Osteoblast (primary cell): ENCODE measurements around the gene GABPB1. TPM values are rescaled to one million over a fixed set of nuclear protein-coding genes. Genes with fewer than 3 reads are reported as not detected.

Experiments
- DNase-seq: peaks from one replicate; pipeline ENCODE4 v3.0.0; 2011; ENCODE audit warnings: low spot score, mixed read lengths; ENCODE audit not compliant: insufficient read length; ENCODE audit errors: missing footprints
- H2AFZ ChIP-seq: 2 replicates; pipeline ENCODE4 v1.6.0; 2011; ENCODE audit warnings: mild to moderate bottlenecking, low read length
- H3K27ac ChIP-seq: 2 replicates; pipeline ENCODE4 v1.5.1; 2011; ENCODE audit warnings: mild to moderate bottlenecking, low read depth, low read length, moderate library complexity
- H3K27me3 ChIP-seq: 2 replicates; pipeline ENCODE4 v1.6.0; 2012; ENCODE audit warnings: mild to moderate bottlenecking, control low read depth, inconsistent platforms, low read length, moderate library complexity; ENCODE audit not compliant: insufficient read depth
- H3K36me3 ChIP-seq: 2 replicates; pipeline ENCODE4 v1.5.1; 2011; ENCODE audit warnings: mild to moderate bottlenecking, low read length, control low read depth, moderate library complexity; ENCODE audit not compliant: insufficient read depth
- H3K4me1 ChIP-seq: 2 replicates; pipeline ENCODE4 v1.5.1; 2011; ENCODE audit warnings: mild to moderate bottlenecking, low read length, control low read depth, moderate library complexity; ENCODE audit not compliant: insufficient read depth
- H3K4me2 ChIP-seq: 2 replicates; pipeline ENCODE4 v1.6.0; 2011; ENCODE audit warnings: mild to moderate bottlenecking, low read length; ENCODE audit not compliant: insufficient read depth
- H3K4me3 ChIP-seq: fragments of 200-600 bp; sonication (generic); 3 replicates; pipeline ENCODE4 v1.5.1; 2012; ENCODE audit warnings: mild to moderate bottlenecking, low read length, inconsistent platforms; ENCODE audit not compliant: insufficient read depth
- H3K79me2 ChIP-seq: 2 replicates; pipeline ENCODE4 v1.6.0; 2012; ENCODE audit warnings: mild to moderate bottlenecking, low read length, control low read depth, inconsistent platforms; ENCODE audit not compliant: insufficient read depth
- H3K9me3 ChIP-seq: 2 replicates; pipeline ENCODE4 v1.5.1; 2011; ENCODE audit warnings: low read depth, low read length, control low read depth
- H4K20me1 ChIP-seq: 2 replicates; pipeline ENCODE4 v1.6.0; 2012; ENCODE audit warnings: mild to moderate bottlenecking, low read length, control low read depth; ENCODE audit not compliant: insufficient read depth
- CTCF ChIP-seq: IDR thresholded peaks from 2 replicates; pipeline ENCODE4 v1.5.1; 2011; ENCODE audit warnings: mild to moderate bottlenecking, low read depth, low read length, moderate library complexity; ENCODE audit errors: extremely low read depth
- total RNA-seq: library from RNA; depleted of rRNA; stranded (reverse); fragments of >200 nt; gene quantifications from 2 replicates; pipeline ENCODE4 v1.2.3, GENCODE V29; 2012

GABPB1 gene
- total RNA-seq, 1 donor: 44.9 TPM

DNA sequence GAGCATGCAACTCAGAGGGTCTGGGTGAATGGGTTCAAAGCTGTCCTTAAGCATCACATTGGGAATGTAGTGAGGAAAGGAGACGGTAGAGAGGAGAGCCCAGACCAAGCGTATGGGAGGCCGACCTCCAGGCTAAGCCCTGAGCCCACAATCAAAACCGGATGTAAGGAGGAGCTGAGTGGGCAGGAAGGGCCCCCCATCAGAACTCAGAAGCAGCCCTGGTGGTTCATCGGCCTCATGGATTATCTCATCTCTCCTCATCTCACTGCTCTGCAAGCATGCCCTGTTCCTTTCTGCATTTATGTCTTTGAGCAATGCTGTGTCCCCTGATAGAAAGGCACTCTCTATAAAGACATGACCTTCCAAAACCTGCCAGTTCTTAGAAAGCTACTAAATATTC lies 95.7 kb downstream of the GABPB1 start:
- peaks cover 13% of the 10 kb centered on the region for H3K27me3 ChIP-seq
- peaks cover 3% of the 10 kb centered on the region for H3K4me1 ChIP-seq
- no peak overlapping the region for H3K4me2 ChIP-seq
- H3K27ac ChIP-seq: no peak overlapping the region
- H4K20me1 ChIP-seq: no peaks in the 10 kb centered on the region
- no peak for DNase-seq
- no peaks in the 10 kb centered on the region for H3K36me3 ChIP-seq
- no peaks in the 10 kb centered on the region for H3K79me2 ChIP-seq
- no peaks in the 10 kb centered on the region for H3K9me3 ChIP-seq
- H3K4me3 ChIP-seq: no peak overlapping the region
- no peak for TF ChIP-seq CTCF
- no peak overlapping the region for H2AFZ ChIP-seq

DNA sequence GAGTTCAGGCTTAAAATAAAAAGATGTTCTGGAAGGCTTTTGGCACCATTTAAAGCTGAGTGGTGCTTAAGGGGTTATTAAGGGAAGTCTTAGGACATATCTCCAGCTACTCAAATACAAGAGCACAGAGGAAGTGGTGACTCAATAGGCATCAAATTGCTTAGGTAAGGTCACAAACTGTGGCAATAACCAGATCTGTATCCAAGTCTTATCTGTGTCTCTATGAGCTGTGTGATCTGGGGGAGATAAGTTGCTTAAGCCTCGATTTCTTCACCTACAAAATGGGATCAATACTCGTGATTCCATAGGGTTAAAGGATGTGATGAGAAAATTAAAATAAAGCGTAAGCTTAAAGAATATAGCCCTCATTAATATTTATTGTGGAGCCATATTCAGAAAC lies 97.1 kb downstream of the GABPB1 start:
- Histone ChIP-seq H3K4me2 (no peak overlapping the region), H3K27ac (no peak overlapping the region), H3K36me3 (no peaks in the 10 kb centered on the region), H3K27me3 (peaks cover 18% of the 10 kb centered on the region), H3K79me2 (no peaks in the 10 kb centered on the region), H3K4me1 (peaks cover 3% of the 10 kb centered on the region), H2AFZ (no peak overlapping the region), H3K9me3 (no peaks in the 10 kb centered on the region), H3K4me3 (no peak overlapping the region), H4K20me1 (no peaks in the 10 kb centered on the region)
- DNase-seq: peak; percentile 51
- TF ChIP-seq CTCF: no peak

DNA sequence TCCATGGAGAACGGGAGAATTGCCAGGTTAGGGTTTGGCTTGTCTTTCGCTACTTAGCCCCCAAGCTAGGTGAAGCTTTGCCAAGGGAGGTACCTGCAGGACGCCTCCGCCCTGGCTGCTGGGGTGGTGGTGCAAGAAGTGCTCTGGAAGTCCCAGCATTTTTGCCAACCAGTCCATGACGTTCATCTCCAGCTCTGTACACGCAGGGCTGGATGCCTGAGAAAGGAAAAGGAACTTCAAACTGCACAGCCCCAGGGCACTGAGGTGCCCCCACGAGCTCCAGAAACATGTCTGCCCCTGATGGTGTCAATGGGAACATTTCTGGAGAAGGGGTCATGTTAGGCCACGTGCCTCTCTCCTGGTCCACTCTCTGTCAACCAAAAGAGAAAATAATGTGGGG lies 97.7 kb downstream of the GABPB1 start:
- no peak for DNase-seq
- no peak overlapping the region for H2AFZ ChIP-seq
- peaks cover 3% of the 10 kb centered on the region for H3K4me1 ChIP-seq
- no peak for TF ChIP-seq CTCF
- H3K4me3 ChIP-seq: no peak overlapping the region
- no peaks in the 10 kb centered on the region for H3K9me3 ChIP-seq
- peaks cover 24% of the 10 kb centered on the region for H3K27me3 ChIP-seq
- H3K27ac ChIP-seq: no peak overlapping the region
- no peaks in the 10 kb centered on the region for H3K36me3 ChIP-seq
- H3K4me2 ChIP-seq: no peak overlapping the region
- H3K79me2 ChIP-seq: no peaks in the 10 kb centered on the region
- no peaks in the 10 kb centered on the region for H4K20me1 ChIP-seq

- Histone ChIP-seq H3K4me3 (no peak overlapping the region), H3K36me3 (no peaks in the 10 kb centered on the region), H3K4me1 (peaks cover 3% of the 10 kb centered on the region), H3K27ac (no peak overlapping the region), H3K4me2 (no peak overlapping the region), H4K20me1 (no peaks in the 10 kb centered on the region), H3K79me2 (no peaks in the 10 kb centered on the region), H2AFZ (no peak overlapping the region), H3K9me3 (no peaks in the 10 kb centered on the region), H3K27me3 (peaks cover 29% of the 10 kb centered on the region)
- no peak for TF ChIP-seq CTCF
- peak; percentile 45 for DNase-seq
These were observed 98.6 kb downstream of the GABPB1 start for GRCh38 chr15:50256188-50257041.
